ENCODE measurements around the gene RGS12.

DNA sequence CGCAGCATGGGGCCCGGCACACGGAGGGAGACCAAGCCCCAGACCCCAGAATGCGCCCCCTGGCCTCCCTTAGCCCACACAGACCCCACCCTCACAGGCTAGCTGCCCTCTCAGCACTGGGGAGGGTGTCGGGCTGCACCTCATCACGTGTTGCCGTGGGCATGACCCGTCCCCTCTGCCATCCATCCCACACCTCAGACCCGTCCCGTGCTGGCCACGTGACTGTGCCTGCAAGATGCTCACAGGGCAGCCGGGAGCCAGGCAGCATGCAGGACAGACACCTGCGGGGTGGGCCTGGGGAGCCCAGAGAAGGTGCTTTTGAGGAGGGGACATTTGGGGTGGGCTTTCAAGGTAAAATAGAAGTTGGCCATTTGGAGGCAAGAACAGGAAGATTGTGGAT lies 39.0 kb upstream of the RGS12 start:
- TF ChIP-seq, protein P1, sequence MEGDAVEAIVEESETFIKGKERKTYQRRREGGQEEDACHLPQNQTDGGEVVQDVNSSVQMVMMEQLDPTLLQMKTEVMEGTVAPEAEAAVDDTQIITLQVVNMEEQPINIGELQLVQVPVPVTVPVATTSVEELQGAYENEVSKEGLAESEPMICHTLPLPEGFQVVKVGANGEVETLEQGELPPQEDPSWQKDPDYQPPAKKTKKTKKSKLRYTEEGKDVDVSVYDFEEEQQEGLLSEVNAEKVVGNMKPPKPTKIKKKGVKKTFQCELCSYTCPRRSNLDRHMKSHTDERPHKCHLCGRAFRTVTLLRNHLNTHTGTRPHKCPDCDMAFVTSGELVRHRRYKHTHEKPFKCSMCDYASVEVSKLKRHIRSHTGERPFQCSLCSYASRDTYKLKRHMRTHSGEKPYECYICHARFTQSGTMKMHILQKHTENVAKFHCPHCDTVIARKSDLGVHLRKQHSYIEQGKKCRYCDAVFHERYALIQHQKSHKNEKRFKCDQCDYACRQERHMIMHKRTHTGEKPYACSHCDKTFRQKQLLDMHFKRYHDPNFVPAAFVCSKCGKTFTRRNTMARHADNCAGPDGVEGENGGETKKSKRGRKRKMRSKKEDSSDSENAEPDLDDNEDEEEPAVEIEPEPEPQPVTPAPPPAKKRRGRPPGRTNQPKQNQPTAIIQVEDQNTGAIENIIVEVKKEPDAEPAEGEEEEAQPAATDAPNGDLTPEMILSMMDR (IDR thresholded peaks at IDR 0.05; ENCODE audit: poor library complexity) = no peak
- TF ChIP-seq EZH2 (IDR thresholded peaks at IDR 0.05; ENCODE audit: borderline replicate concordance) (no peak), EZH2phosphoT487 (IDR thresholded peaks at IDR 0.05; ENCODE audit: low read depth, severe bottlenecking, unreplicated experiment) (no peak)

Data from hepatocyte (in vitro differentiated cells).